Measurements from ENCODE around the gene COL25A1. TPM values are rescaled to one million over a fixed set of nuclear protein-coding genes. Genes with fewer than 3 reads are reported as not detected.

The COL25A1 gene
- total RNA-seq, 1 donor from 2014 or later: 3.9 TPM

DNA sequence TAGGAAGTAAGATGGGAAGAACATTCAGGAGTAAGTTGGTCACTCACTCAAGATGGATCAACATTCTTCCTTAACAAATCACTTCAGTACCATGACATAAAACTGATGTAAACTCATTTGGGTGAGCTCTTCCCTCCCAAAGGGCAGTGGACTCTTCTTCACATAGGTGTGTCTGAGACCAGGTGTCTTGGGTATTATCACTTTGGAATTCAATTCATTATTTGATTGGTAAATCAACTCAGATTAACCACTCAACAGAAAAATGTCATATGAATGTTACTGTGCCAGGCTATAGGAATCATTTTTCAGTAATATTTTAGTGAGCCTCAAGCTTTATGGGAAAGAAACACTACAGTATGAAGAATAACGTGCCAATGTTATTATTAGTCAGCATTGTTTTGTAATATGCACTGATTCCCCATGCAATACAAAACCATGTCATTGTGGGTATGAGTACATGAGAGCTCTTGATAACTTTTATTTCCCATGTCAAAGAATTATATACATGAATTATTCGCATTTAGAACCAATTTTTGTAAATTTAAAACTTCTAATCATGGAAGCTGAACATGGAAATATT, 481.0 kb downstream of the COL25A1 start:
- Mint-ChIP-seq H3K27me3 (peaks cover 8% of the 10 kb centered on the region), H3K27ac (no peak overlapping the region), H3K4me1 (ENCODE audit: low read depth) (no peaks in the 10 kb centered on the region), H3K36me3 (ENCODE audit: insufficient read depth) (no peaks in the 10 kb centered on the region), H3K4me3 (ENCODE audit: low read depth) (no peak overlapping the region), H3K9me3 (ENCODE audit: low read depth) (no peaks in the 10 kb centered on the region)
- DNase-seq (ENCODE audit: low spot score, unreplicated experiment): no peak
- TF ChIP-seq, protein P1, sequence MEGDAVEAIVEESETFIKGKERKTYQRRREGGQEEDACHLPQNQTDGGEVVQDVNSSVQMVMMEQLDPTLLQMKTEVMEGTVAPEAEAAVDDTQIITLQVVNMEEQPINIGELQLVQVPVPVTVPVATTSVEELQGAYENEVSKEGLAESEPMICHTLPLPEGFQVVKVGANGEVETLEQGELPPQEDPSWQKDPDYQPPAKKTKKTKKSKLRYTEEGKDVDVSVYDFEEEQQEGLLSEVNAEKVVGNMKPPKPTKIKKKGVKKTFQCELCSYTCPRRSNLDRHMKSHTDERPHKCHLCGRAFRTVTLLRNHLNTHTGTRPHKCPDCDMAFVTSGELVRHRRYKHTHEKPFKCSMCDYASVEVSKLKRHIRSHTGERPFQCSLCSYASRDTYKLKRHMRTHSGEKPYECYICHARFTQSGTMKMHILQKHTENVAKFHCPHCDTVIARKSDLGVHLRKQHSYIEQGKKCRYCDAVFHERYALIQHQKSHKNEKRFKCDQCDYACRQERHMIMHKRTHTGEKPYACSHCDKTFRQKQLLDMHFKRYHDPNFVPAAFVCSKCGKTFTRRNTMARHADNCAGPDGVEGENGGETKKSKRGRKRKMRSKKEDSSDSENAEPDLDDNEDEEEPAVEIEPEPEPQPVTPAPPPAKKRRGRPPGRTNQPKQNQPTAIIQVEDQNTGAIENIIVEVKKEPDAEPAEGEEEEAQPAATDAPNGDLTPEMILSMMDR (IDR thresholded peaks at IDR 0.05; ENCODE audit: unreplicated experiment): no peak

DNA sequence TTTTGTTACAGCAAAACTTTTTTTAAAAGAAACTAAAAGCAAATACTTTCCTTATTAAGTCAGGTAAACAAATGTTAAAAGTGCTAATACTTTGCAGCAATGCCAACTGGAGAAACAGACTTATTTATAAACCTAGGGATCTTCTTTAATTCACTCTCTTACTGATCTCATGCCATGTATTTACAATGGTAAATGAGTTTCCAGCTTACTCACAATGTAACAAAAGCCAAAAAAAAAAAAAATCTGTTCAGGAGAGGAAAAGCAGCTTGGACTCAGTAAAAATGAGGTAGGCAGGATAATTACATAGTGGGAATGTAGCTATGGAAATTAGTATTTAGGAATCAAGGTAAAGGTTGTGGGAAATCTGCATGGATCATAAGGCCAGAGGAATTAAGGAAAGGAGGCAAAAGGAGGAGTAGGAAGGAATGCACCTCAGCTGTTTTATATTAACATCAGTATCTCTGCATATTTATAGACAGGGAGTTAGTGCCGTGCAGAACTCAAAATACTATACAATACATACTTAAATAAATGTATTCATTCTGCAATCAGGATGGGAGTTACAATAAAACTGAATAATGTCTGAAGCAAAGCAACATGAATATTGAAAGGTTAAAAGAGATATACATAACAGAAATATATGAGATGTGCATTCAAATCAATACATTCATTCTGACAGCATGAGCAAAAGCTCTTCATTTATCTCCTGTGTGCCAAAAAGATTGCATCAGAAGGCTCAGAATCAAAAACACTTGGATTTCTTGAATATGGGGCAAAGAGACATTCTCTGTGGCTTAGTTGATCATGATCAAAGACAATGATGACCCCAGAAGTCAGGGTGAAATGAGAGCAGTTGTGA, 481.7 kb downstream of the COL25A1 start:
- Mint-ChIP-seq H3K4me3 (ENCODE audit: low read depth) (no peak overlapping the region), H3K27ac (no peak overlapping the region), H3K36me3 (ENCODE audit: insufficient read depth) (no peaks in the 10 kb centered on the region), H3K9me3 (ENCODE audit: low read depth) (no peaks in the 10 kb centered on the region), H3K27me3 (peaks cover 3% of the 10 kb centered on the region), H3K4me1 (ENCODE audit: low read depth) (peaks cover 1% of the 10 kb centered on the region)
- DNase-seq (ENCODE audit: low spot score, unreplicated experiment): no peak
- TF ChIP-seq, protein P1 (IDR thresholded peaks at IDR 0.05; ENCODE audit: unreplicated experiment): no peak

DNA sequence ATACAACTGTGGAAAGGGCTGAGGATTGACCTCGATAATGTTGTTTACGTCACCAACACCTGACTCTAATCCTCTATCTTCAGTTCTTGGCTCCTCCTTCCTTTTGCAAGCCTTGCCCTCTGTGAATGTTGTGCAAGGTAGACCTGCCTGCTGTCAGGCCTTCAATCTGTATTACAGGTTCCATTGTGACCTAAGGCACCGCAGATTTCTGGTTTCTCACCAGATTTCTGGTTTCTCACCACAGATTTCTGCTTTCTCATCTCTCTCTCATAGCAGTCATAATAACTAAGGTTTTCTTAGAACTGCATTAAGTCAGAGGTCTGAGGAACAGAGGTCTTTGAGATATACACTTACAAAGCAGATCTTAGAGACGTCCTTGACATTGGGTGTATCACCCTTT, 488.1 kb downstream of the COL25A1 start:
- no peak for DNase-seq (ENCODE audit: low spot score, unreplicated experiment)
- no peak overlapping the region for H3K4me3 Mint-ChIP-seq (ENCODE audit: low read depth)
- no peaks in the 10 kb centered on the region for H3K27me3 Mint-ChIP-seq
- peaks cover 3% of the 10 kb centered on the region for H3K4me1 Mint-ChIP-seq (ENCODE audit: low read depth)
- no peaks in the 10 kb centered on the region for H3K36me3 Mint-ChIP-seq (ENCODE audit: insufficient read depth)
- H3K27ac Mint-ChIP-seq: no peak overlapping the region
- TF ChIP-seq, protein P1 (IDR thresholded peaks at IDR 0.05; ENCODE audit: unreplicated experiment): no peak
- no peaks in the 10 kb centered on the region for H3K9me3 Mint-ChIP-seq (ENCODE audit: low read depth)

DNA sequence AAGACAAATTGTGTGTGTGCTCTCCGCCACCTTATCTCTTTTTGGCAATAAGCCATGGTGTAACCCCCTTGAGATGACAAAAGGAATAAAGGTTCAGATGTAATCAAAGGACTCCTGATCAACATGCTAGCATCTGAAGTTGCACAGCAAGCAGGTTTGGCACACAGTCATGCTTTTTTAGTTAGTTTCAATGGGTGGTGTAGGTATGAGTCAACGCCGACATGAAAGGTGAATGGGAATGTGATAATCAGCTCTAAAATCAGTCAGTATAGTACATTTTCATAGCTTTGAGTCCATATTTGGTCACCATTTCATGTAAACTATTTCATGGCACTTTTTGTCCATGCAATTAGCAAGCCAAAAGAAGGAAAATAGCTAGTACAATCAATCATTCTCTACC, 489.2 kb downstream of the COL25A1 start:
- no peaks in the 10 kb centered on the region for H3K27me3 Mint-ChIP-seq
- H3K4me1 Mint-ChIP-seq (ENCODE audit: low read depth): peaks cover 3% of the 10 kb centered on the region
- DNase-seq (ENCODE audit: low spot score, unreplicated experiment): no peak

DNA sequence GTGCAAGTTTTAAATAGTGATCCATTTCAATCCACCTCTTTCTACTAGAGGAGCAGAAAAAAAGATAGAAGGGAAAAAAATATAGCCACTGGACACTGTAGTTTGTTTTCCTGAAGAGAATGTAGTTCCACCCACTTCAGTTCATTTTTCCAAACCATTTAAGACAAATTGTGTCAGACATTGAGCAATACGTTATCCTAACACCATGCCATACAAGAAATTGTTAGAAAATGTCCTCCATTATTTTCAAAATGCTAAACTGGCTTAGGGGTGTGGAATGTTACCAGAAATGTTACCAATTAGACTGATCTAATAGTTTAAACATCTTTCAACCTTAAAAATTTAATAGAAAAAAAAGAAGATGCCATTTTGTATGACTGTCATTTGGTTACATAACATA, 491.0 kb downstream of the COL25A1 start:
- Mint-ChIP-seq H3K36me3 (ENCODE audit: insufficient read depth) (no peaks in the 10 kb centered on the region), H3K4me1 (ENCODE audit: low read depth) (peaks cover 3% of the 10 kb centered on the region), H3K4me3 (ENCODE audit: low read depth) (no peak overlapping the region), H3K9me3 (ENCODE audit: low read depth) (no peaks in the 10 kb centered on the region), H3K27ac (no peak overlapping the region), H3K27me3 (no peaks in the 10 kb centered on the region)
- TF ChIP-seq, protein P1 (IDR thresholded peaks at IDR 0.05; ENCODE audit: unreplicated experiment): no peak
- no peak for DNase-seq (ENCODE audit: low spot score, unreplicated experiment)

More for the DNA sequence above, 489.2 kb downstream of the COL25A1 start:
- TF ChIP-seq, protein P1 (IDR thresholded peaks at IDR 0.05; ENCODE audit: unreplicated experiment): no peak
- Mint-ChIP-seq H3K9me3 (ENCODE audit: low read depth) (no peaks in the 10 kb centered on the region), H3K4me3 (ENCODE audit: low read depth) (no peak overlapping the region), H3K27ac (no peak overlapping the region), H3K36me3 (ENCODE audit: insufficient read depth) (no peaks in the 10 kb centered on the region)
